ENCODE measurements around the gene FASTK. TPM values are rescaled to one million over a fixed set of nuclear protein-coding genes. Genes with fewer than 3 reads are reported as not detected.

FASTK gene
- total and polyA plus RNA-seq, 2 of the 4 experiments (the other 2 are of a cell fraction): 53.8 to 115 TPM

DNA sequence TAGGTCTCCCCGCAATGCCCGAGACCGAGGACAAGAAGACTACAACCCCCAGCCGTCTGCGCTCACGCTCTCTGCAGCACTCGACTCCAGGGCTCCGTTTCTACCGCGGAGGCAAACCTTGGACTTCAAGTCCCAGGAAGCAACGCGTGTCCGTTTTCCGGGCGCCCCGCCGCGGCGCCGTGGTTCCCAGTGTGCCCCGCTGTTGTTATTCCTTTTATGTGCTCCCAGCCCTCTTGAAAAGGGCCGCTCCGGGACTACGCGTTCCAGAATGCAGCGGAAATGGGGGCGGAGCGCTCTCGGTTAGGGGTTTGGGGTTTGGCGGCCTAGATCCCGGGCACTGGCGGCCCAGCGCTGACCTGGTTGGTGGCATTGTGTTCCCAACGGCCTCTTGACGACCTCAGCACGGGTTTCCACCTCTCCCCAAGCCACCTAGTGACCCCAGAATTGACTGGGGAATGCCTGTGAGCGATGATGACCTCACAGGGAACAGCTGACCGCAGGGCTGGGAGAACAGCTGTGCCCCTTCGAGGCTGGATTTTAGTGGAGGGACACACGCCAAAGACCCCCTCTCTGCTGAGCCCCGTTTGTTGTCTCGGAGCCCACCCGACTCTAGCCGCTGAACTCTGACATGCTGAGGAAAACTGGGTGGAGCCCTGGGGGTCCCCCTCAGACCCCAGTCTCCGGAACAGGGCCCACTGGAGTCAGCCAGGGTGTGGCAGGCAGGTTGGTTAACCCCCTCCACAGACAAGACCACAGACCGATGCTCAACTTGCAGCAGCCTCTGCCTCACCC is 22.4 kb downstream of the FASTK start:
- ATAC-seq (ENCODE audit: low read depth) (peak; percentile 86), DNase-seq (peak; percentile 100)
- H2AFZ ChIP-seq (replicated peaks; ENCODE audit: low read length, poor library complexity): peak overlapping the region; percentile 92
- H3K9me1 ChIP-seq (ENCODE audit: insufficient read depth, low read length): peaks cover 12% of the 10 kb centered on the region; the same call in 1 of the 2 replicates
- peaks cover 20 to 55% of the 10 kb centered on the region in 2 experiments for H3K79me1 ChIP-seq (ENCODE audit: low read depth in 1 of 2, low read length in 2 of 2)
- peak overlapping the region; percentile 91 for H3K23ac ChIP-seq (ENCODE audit: low read depth, low read length)
- H3K9me3 ChIP-seq (ENCODE audit: control insufficient read depth, insufficient read depth, low read length): no peaks in the 10 kb centered on the region
- peak overlapping the region; percentile 95 for H2AK9ac ChIP-seq (replicated peaks; ENCODE audit: low read depth, low read length, poor library complexity)
- H4K8ac ChIP-seq (ENCODE audit: low read depth in 2 of 2, low read length in 2 of 2): peak overlapping the region; percentile 94 to 100
- peak overlapping the region; percentile 18 for H2BK20ac ChIP-seq (ENCODE audit: low read depth, low read length)
- H3K18ac ChIP-seq (ENCODE audit: low read depth, low read length): peak overlapping the region; percentile 52
- peak overlapping the region; percentile 95 for H2AK5ac ChIP-seq (ENCODE audit: low read depth, low read length)
- peaks cover 18% of the 10 kb centered on the region for H4K20me1 ChIP-seq (ENCODE audit: insufficient read depth, low read length)
- ChIA-PET POLR2A (ENCODE audit: unreplicated experiment) (interaction anchor here (0.6 kb wide), 1 partner anchor 51 kb away, joined by 6 read pairs; no protein-coding TSS in a partner anchor), CTCF (interaction anchor here (0.8 kb wide), 1 partner anchor 1771 kb away, joined by 3 read pairs; no protein-coding TSS in a partner anchor)
- H4K91ac ChIP-seq (ENCODE audit: insufficient read depth, low read depth, low read length): peak overlapping the region; percentile 98
- peak overlapping the region; percentile 80 for H3K4me2 ChIP-seq (ENCODE audit: low read depth, low read length)
- H3K36me3 ChIP-seq (ENCODE audit: control insufficient read depth, insufficient read depth, low read length): no peaks in the 10 kb centered on the region
- no peak for TF ChIP-seq RAD21 (IDR thresholded peaks at IDR 0.05; ENCODE audit: low read length)
- TF ChIP-seq RFX5 (IDR thresholded peaks at IDR 0.05; ENCODE audit: low read depth, low read length): no peak
- peak; percentile 70; the same call in 1 of the 2 replicates for TF ChIP-seq MXI1 (IDR thresholded peaks at IDR 0.05; ENCODE audit: borderline replicate concordance, low read depth, low read length)
- no peak for TF ChIP-seq SMC3 (IDR thresholded peaks at IDR 0.05; ENCODE audit: low read depth, low read length)
- peak; percentile 26; the same call in 1 of the 2 replicates for TF ChIP-seq MAZ (IDR thresholded peaks at IDR 0.05; ENCODE audit: borderline replicate concordance, low read depth, low read length)
- peak; percentile 95 for TF ChIP-seq BHLHE40 (IDR thresholded peaks at IDR 0.05; ENCODE audit: low read depth, low read length)
- TF ChIP-seq CEBPB (IDR thresholded peaks at IDR 0.05; ENCODE audit: low read depth, low read length): no peak
- TF ChIP-seq, protein P1, sequence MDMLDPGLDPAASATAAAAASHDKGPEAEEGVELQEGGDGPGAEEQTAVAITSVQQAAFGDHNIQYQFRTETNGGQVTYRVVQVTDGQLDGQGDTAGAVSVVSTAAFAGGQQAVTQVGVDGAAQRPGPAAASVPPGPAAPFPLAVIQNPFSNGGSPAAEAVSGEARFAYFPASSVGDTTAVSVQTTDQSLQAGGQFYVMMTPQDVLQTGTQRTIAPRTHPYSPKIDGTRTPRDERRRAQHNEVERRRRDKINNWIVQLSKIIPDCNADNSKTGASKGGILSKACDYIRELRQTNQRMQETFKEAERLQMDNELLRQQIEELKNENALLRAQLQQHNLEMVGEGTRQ (IDR thresholded peaks at IDR 0.05; ENCODE audit: low read depth, low read length): no peak; the same call in 1 of the 2 replicates
- TF ChIP-seq, protein P2, sequence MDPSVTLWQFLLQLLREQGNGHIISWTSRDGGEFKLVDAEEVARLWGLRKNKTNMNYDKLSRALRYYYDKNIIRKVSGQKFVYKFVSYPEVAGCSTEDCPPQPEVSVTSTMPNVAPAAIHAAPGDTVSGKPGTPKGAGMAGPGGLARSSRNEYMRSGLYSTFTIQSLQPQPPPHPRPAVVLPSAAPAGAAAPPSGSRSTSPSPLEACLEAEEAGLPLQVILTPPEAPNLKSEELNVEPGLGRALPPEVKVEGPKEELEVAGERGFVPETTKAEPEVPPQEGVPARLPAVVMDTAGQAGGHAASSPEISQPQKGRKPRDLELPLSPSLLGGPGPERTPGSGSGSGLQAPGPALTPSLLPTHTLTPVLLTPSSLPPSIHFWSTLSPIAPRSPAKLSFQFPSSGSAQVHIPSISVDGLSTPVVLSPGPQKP (IDR thresholded peaks at IDR 0.05; ENCODE audit: borderline replicate concordance, low read depth, low read length): no peak
- no peak; the same call in 1 of the 2 replicates for TF ChIP-seq CHD1 (IDR thresholded peaks at IDR 0.05; ENCODE audit: low read depth, low read length)
- peak; percentile 81 for TF ChIP-seq RCOR1 (IDR thresholded peaks at IDR 0.05; ENCODE audit: insufficient replicate concordance, low read length)
- TF ChIP-seq, protein P3, sequence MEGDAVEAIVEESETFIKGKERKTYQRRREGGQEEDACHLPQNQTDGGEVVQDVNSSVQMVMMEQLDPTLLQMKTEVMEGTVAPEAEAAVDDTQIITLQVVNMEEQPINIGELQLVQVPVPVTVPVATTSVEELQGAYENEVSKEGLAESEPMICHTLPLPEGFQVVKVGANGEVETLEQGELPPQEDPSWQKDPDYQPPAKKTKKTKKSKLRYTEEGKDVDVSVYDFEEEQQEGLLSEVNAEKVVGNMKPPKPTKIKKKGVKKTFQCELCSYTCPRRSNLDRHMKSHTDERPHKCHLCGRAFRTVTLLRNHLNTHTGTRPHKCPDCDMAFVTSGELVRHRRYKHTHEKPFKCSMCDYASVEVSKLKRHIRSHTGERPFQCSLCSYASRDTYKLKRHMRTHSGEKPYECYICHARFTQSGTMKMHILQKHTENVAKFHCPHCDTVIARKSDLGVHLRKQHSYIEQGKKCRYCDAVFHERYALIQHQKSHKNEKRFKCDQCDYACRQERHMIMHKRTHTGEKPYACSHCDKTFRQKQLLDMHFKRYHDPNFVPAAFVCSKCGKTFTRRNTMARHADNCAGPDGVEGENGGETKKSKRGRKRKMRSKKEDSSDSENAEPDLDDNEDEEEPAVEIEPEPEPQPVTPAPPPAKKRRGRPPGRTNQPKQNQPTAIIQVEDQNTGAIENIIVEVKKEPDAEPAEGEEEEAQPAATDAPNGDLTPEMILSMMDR (conservative IDR thresholded peaks at IDR 0.05; ENCODE audit: low read depth, low read length): no peak
- TF ChIP-seq FOS (IDR thresholded peaks at IDR 0.05; ENCODE audit: low read depth, low read length): no peak
- dilution Hi-C loops (cut with HindIII; ENCODE audit: low sequenced_read_pairs, unreplicated experiment) (no loop called here), intact Hi-C loops (cut with micrococcal nuclease) (loop anchor here (2.0 kb wide), 1 partner anchor 23 kb away; the partner anchor contains the start of gene FASTK), in situ Hi-C loops (cut with MboI; ENCODE audit: low sequenced_read_pairs) (no loop called here)
- BruUV-seq (replicated peaks): no TSS peak
- peaks cover 40% of the 10 kb centered on the region for H3K4me1 ChIP-seq (ENCODE audit: control insufficient read depth, insufficient read depth, low read length)
- no peaks in the 10 kb centered on the region for H3K27me3 ChIP-seq (ENCODE audit: control insufficient read depth, insufficient read depth, low read length)
- peak overlapping the region; percentile 69; the same call in 2 of the 3 replicates for H2BK15ac ChIP-seq (ENCODE audit: low read depth, low read length)
- H3K4me3 ChIP-seq (ENCODE audit: insufficient read depth, low read depth, low read length): peak overlapping the region; percentile 38
- H3K14ac ChIP-seq (replicated peaks; ENCODE audit: low read depth, low read length): peak overlapping the region; percentile 97
- H3K4ac ChIP-seq (ENCODE audit: low read depth, low read length): peak overlapping the region; percentile 97
- H2BK120ac ChIP-seq (ENCODE audit: low read depth, low read length): peak overlapping the region; percentile 84
- peak overlapping the region; percentile 91 for H3K27ac ChIP-seq (ENCODE audit: insufficient read depth, low read length)
- peak overlapping the region; percentile 94 for H2BK5ac ChIP-seq (ENCODE audit: low read depth, low read length, poor library complexity, severe bottlenecking)
- H3K56ac ChIP-seq (ENCODE audit: extremely low read depth, insufficient read depth, low read length): peak overlapping the region; percentile 95
- WGBS, 2 experiments (ENCODE audit: extremely low coverage in 2 of 2, insufficient read length in 1 of 2): 0% methylated on average over 16 of the region's 46 CpGs; no CpG with 5 or more reads in 1 of the 2 experiments
- peak overlapping the region; percentile 80 for H4K5ac ChIP-seq (ENCODE audit: low read depth, low read length)
- H3K9ac ChIP-seq (ENCODE audit: low read depth, low read length): peak overlapping the region; percentile 82
